GM23248 (cell line): ENCODE measurements around the gene MORC2.

Source experiments
- EZH2 ChIP-seq: fragments of 200-600 bp; sonication (generic); IDR thresholded peaks from 2 replicates; pipeline ENCODE4 v1.6.1; 2018; ENCODE audit warnings: antibody characterized with exemption, mild to moderate bottlenecking; ENCODE audit not compliant: insufficient read depth, poor library complexity, severe bottlenecking
- EZH2phosphoT487 ChIP-seq: fragments of 200-600 bp; sonication (generic); IDR thresholded peaks from 2 replicates; pipeline ENCODE4 v1.6.1; 2018; ENCODE audit warnings: antibody characterized with exemption, moderate library complexity, mild to moderate bottlenecking, low read depth; ENCODE audit not compliant: insufficient read depth

GRCh38 chr22:30992565-30992964 lies 24.0 kb upstream of the MORC2 start:
- TF ChIP-seq EZH2phosphoT487 (no peak), EZH2 (no peak)
